ENCODE results near the gene NCKIPSD. TPM values are rescaled to one million over a fixed set of nuclear protein-coding genes. Genes with fewer than 3 reads are reported as not detected.

NCKIPSD gene
- total RNA-seq, result 14.5 and 20.5 TPM in 2 replicates

DNA sequence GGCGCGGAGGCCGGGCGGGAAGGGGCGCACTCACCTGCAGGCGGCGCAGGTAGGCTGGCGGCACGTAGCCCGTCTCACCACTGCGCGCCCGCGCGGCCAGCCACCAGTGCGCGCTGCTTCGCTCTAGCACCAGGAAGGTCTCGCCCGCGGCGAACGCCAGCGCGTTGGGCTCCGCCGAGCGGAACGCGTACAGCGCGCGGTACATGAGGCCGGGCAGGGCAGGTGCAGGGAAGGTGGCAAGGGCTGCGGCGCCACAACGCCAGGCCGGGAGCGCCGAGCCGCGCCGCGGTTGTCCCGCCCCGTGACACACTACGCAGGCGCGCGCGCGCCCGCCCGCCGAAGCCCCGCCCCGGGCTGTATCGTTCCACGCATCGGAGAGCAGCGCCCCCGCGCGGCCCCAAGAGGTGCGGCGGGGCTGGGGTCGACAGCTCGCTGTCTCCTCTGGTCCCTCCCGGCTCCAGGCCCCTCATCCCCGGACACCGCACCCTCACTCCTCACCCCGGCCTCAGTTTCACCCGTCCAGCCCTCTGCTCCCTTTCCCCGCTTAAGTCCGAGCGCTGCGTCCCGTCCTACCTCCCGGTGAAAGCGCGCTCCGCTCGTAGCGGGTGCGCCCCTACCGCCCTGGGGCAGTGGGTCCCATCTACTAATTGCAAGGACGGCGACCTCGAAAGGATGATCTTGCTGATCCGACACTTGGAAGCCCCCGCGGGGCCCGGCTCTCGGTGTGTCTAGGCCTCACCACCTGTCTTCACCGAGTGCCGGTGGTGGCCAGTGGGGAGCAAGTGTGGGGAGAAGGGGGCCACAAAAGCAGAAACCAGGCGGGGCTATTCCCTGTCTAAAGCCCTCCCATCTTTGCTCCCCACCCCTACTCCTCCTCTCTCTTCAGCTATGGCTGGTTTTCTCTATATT, at the start of gene NCKIPSD:
Gene NCKIPSD, minus strand, starts transcription at position 313 of the 909 bp plus-strand sequence. Its CDS starts 108 bp downstream, at position 205.

GRCh38 chr3:48716982-48717746, 31.4 kb upstream of the NCKIPSD start, which contains the start of gene IP6K2:
TSS of gene IP6K2 (minus strand) at chr3:48717221. CDS start at chr3:48695291, 21,930 bp downstream.

DNA sequence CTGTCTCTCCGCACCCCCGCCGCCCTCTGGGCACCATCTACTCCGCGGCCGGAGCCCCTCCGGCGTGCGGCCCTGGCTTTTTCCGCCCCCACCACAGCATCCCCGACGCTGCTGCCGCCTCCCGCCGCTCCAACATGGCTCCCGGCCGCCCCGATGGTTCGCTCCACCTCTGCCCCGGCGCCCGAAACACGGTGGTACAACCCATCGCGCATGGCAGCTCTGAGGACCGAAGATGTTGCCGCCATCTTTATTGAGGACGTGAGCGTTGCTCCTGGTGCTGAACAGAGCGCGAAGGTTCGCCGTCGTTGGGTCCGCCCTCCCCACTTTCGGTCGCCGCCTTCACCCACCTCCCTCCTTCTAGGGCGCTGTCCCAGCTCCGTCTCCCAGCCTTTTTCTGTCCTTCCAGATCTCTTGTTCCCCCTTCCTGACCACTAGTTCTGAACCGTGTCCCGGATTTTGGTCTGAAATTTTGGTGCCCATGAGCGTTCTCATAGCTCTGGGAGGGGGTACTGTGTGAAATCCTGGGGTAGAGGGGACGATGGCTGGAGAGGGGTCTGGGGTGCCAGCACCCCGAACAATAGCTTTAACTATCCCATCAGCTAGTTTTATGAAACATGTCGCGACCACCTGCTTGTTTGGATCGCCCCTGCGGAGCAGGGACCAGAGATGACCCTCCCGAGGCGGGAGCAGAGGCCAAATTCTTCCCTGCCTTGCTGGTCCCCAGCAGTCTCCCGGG, 22.8 kb downstream of the NCKIPSD start, which contains the start of gene CELSR3:
Gene CELSR3, minus strand, starts transcription at position 134 of the 736 bp plus-strand sequence. CDS start 252 bp downstream, outside the sequence.

DNA sequence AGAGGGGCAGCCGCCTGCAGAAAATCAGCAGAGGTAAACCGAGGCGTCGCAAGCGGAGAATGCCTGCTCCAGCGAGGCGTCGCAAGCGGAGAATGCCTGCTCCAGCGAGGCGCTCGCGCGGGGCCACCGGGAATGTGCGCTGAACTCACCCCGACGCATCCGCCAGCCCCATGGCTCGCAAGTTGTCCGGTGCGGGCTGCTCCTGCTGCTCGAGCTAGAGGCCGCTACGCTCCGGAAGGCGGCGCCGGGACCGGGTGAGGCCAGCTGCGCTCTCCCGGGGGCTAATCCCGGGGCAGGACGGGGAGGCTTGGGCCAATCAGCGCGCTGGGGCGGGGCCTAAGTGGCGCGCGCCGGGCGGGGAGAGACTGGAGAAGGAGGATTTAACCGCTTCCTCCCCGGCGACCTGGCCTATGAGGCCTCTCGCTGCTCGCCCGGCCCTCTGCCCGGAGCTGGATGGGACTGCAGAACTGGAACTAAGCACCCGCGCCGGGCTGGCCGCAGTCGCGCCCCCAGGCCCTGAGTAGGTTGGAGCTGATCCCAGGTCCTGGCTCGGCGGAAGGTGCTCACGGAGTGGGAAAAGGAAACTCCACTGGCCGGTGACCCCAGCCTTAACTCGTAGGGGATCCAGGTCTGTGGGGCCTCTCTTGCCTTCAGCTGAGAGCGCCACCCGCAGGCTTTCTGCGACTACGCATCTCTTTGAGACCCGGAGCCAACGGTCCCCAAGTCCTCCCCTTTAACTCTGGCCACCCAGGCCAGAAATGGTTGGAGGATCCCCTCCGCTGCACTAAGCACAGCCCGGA, 50.3 kb downstream of the NCKIPSD start, which contains the start of gene SLC26A6:
Gene SLC26A6, minus strand, starts transcription at position 240 of the 800 bp plus-strand sequence. Its CDS starts 68 bp downstream, at position 172.

Other genes starting within 250 kb of the NCKIPSD start
- gene CCDC51, start 245.8 kb downstream of the NCKIPSD start, total RNA-seq, result 18.2 and 20.7 TPM in 2 replicates
- 536 and 642 TPM in 2 replicates for gene TMA7, start 245.7 kb downstream of the NCKIPSD start, total RNA-seq
- gene ATRIP, start 239.2 kb downstream of the NCKIPSD start, total RNA-seq, result 6.9 and 8.8 TPM in 2 replicates
- 334 and 357 TPM in 2 replicates for gene SHISA5, start 181.7 kb downstream of the NCKIPSD start, total RNA-seq
- 2.5 and 2.7 TPM in 2 replicates for gene PFKFB4, start 129.1 kb downstream of the NCKIPSD start, total RNA-seq
- 0.10 TPM in 1 of 2 replicates, not detected in the other for gene UCN2, start 122.1 kb downstream of the NCKIPSD start, total RNA-seq
- 0.13 and 0.15 TPM in 2 replicates for gene COL7A1, start 90.6 kb downstream of the NCKIPSD start, total RNA-seq
- 294 and 341 TPM in 2 replicates for gene UQCRC1, start 76.3 kb downstream of the NCKIPSD start, total RNA-seq
- not detected in 2 replicates for gene TMEM89, start 64.1 kb downstream of the NCKIPSD start, total RNA-seq
- gene SLC26A6, start 50.5 kb downstream of the NCKIPSD start, total RNA-seq, result 15.7 and 24.5 TPM in 2 replicates
- gene CELSR3, start 23.0 kb downstream of the NCKIPSD start, total RNA-seq, result 0.39 and 0.73 TPM in 2 replicates
- 42.6 and 44.2 TPM in 2 replicates for gene IP6K2, start 31.3 kb upstream of the NCKIPSD start, total RNA-seq
- 33.2 and 41.7 TPM in 2 replicates for gene PRKAR2A, start 162.0 kb upstream of the NCKIPSD start, total RNA-seq
- 15.9 and 26.8 TPM in 2 replicates for gene SLC25A20, start 213.0 kb upstream of the NCKIPSD start, total RNA-seq
- 53.3 and 72.0 TPM in 2 replicates for gene ARIH2, start 232.9 kb upstream of the NCKIPSD start, total RNA-seq